ENCODE measurements around the gene BBX. TPM values are rescaled to one million over a fixed set of nuclear protein-coding genes. Genes with fewer than 3 reads are reported as not detected.
"Not testable (repeated sequence)": the region's sequence is repeated elsewhere in the genome, so short reads cannot be mapped to it uniquely, and the experiment has no call there.

BBX gene
- total RNA-seq, 1 donor from 2014 or later: 38.1 TPM

- DNase-seq (ENCODE audit: low read depth in 2 of 2): no peak
Measured at GRCh38 chr3:107682580-107682979, 159.8 kb downstream of the BBX start.

- DNase-seq (ENCODE audit: low read depth in 2 of 2): no peak
Measured at GRCh38 chr3:107683447-107683846, 160.7 kb downstream of the BBX start.

DNA sequence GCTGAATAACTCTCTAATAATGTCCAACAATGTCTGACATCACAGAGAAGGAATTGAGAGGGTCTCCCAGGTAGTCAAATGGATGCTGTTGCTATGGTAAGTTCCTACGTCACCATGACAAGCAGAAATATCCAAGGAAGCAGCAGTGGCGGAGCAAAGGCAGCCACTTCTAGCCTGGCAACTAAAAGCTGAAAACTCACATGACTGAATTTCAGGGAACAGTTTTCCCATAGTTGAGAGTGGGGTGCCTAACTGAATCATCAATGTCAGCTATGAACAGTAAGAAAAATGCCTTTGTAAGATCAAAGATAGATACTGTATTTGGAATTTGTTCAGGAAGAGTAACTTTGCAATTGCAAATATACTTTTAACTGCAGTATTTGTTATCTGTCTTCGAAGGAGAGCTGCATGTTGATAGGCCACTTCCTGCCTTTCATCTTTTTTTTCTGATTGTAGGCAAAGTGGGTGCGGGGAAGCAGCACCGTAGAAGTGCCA, 161.7 kb downstream of the BBX start:
- DNase-seq (ENCODE audit: low read depth in 2 of 2): no peak

DNA sequence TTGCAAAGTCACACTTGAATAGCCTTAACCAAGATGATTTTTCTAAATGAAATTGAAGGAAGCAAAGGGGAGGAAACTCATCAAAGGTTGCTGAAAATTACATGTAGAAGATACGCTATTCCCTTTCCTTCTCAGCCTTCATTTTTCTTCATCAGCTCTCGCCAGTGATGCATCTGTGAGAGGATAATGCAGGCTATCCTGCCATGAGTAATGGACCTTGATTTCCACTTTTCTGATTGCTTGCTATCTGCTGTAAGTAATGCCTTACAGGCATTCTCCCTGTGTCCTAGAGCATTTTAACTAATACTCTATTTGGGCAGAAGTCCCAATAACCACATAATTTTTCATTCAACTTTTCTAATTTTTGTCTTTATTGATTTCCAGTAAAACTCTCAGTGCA, 162.6 kb downstream of the BBX start:
- no peak for DNase-seq (ENCODE audit: low read depth in 2 of 2)

DNA sequence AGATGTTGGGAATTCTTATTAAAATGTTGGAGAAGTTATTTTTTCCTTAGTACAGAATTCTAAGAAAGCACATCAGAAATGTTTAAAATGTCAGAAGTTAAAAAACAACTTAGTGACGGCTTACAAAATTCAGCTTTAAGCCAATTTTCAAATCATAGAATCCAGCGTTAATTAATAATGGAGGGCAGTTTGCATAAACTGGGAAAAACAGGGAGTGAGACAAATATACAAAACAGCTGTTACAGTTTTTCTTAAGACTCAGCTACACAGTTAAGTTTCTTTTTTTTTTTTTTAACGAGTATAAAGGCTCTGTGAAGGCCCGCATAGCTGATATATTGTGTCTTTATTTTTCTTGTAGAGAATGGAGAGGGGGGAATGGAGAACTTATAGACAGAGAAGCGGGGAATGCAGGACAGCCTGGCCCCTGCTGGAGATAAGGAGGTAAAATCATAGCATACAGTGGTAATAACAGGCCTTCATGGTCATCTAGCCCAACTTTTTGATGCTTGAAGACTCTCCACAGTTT, 164.4 kb downstream of the BBX start:
- DNase-seq (ENCODE audit: low read depth in 2 of 2): no peak

DNA sequence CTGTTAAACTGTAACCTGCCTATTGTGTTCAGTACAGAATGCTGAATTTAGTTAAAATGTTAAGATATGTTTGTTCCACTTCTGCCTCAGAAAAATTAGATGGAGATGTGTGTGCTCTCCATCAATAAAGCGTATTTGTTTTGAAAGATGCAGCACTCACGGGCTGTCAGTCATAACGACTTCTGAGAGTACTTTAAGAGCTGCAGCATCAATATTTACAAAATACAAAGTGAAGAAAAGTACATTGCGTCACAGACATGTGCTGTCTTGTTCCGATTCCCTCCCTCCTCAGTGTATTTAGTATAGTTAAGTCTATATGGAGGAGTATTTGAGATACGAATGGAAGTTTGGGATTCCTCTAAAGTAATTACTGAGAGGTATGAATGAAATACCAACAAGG, 166.6 kb downstream of the BBX start:
- no peak for DNase-seq (ENCODE audit: low read depth in 2 of 2)

- peak; percentile 44 to 72 for DNase-seq (ENCODE audit: low read depth in 2 of 2)
Measured at GRCh38 chr3:107690522-107691138, 167.9 kb downstream of the BBX start.

- not testable (repeated sequence) for DNase-seq (ENCODE audit: low read depth in 2 of 2)
Measured at GRCh38 chr3:107691984-107692383, 169.2 kb downstream of the BBX start.

GRCh38 chr3:107697348-107697747, 174.6 kb downstream of the BBX start:
- DNase-seq (ENCODE audit: low read depth in 2 of 2): not testable (repeated sequence)

DNA sequence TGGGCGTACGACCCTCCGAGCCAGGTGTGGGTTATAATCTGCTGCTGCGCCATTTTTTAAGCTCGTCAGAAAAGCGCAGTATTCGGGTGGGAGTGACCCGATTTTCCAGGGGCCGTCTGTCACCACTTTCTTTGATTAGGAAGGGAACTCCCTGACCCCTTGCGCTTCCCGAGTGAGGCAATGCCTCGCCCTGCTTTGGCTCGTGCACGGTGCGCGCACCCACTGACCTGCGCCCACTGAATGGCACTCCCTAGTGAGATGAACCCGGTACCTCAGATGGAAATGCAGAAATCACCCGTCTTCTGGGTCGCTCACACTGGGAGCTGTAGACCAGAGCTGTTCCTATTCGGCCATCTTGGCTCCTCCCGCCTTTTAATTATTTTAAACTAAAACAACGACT, 175.1 kb downstream of the BBX start:
- DNase-seq (ENCODE audit: low read depth in 2 of 2): not testable (repeated sequence)

GRCh38 chr3:107699682-107700081, 176.9 kb downstream of the BBX start:
- DNase-seq (ENCODE audit: low read depth in 2 of 2): no peak

DNA sequence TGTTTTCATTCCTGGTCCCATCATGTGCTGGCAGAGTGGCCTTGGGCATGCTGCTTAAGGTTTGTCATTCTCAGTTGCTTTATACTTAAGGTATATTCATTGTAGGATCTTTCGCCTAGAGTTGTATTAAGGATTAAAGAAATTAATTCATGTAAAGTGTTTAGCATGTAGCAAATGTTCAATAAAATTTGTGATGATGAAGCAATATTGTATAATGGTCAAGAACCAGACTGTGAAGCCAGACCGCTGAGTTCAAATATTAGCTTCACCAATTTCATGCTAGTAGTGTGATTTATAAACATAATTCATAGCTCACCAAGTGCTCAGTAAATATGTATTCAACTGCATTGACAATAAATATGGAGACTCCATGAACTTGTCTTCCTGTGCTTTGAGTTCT, 178.5 kb downstream of the BBX start:
- no peak for DNase-seq (ENCODE audit: low read depth in 2 of 2)

GRCh38 chr3:107704477-107704876, 181.7 kb downstream of the BBX start:
- DNase-seq (ENCODE audit: low read depth in 2 of 2): peak in 1 of 2 donors; percentile 40

GRCh38 chr3:107705046-107705445, 182.3 kb downstream of the BBX start:
- DNase-seq (ENCODE audit: low read depth in 2 of 2): no peak

DNA sequence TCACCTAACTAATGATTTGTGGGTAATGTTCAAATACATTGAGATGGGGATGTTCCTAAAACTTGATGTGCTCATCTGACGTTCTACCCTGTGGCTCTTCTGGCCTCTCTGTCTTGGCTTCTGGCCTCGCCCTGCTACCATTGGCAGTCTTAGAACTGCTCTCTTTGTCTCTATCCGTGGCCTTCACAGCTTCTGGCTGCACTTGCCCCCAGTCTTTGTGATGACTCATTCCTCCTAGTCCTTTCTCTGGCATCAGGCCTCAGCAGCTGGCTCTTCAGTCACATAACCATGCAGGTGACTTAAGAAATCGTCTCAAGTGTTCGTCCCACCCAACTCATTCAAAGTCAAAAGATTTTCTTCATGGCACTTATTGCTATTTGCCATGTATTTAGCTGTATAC, 188.1 kb downstream of the BBX start:
- peak in 1 of 2 donors; percentile 68 for DNase-seq (ENCODE audit: low read depth in 2 of 2)

DNA sequence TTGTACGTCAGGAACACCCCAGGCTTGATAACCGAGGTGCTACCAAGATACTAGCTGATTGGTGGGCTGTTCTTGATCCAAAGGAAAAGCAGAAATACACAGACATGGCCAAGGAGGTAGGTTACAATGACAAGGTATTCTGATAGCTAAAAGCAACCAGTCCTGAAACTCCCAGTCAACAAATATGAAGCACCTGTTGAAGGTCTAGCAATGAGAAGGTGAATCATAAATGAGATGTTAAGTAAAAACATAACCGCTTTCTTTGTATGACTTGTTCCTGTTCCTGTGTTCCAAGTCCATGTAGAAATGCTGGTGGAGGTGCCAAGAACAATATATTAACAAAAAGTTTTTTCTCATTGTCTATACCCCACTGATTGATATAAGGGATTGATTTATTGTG, 194.0 kb downstream of the BBX start:
- no peak for DNase-seq (ENCODE audit: low read depth in 2 of 2)

DNA sequence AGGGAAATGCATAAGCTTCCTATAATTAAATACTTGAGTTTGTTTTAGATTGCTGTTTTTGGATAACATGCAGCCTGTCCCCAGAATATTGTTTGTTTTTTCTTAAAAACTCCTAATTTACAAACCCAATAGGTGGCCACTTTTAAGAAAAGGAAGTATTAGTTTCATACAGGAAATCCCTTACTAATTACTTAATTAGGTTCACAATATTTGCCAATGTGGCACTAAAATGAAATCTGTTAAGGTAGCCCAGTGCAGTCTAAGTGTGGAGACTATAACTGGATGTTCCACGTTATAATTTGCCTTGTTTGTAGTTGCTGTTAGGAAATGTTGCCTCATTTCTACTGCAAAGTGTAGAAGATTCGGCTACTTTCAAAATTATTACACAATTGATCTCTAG, 195.8 kb downstream of the BBX start:
- no peak for DNase-seq (ENCODE audit: low read depth in 2 of 2)

DNA sequence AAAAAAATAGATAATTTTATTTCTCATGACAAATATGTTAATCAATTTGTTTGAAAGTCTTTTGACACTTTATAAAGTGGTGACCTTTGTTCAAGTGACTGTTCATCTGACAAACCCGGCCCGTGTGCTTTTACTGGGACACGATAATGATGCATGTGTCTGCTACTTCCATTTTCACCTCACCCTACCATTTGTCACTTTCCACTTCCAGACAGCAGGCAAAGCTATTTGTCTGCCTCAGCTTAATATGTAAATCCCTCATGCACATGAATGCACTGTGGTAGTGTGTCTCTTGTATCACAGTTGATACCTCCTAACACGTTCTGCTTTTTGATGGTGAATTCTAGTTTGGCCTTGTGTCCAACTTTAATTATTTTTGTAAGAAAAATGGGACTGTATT, 204.3 kb downstream of the BBX start:
- DNase-seq (ENCODE audit: low read depth in 2 of 2): no peak

GRCh38 chr3:107729686-107730085, 206.9 kb downstream of the BBX start:
- DNase-seq (ENCODE audit: low read depth in 2 of 2): no peak

GRCh38 chr3:107734317-107734716, 211.6 kb downstream of the BBX start:
- no peak for DNase-seq (ENCODE audit: low read depth in 2 of 2)

DNA sequence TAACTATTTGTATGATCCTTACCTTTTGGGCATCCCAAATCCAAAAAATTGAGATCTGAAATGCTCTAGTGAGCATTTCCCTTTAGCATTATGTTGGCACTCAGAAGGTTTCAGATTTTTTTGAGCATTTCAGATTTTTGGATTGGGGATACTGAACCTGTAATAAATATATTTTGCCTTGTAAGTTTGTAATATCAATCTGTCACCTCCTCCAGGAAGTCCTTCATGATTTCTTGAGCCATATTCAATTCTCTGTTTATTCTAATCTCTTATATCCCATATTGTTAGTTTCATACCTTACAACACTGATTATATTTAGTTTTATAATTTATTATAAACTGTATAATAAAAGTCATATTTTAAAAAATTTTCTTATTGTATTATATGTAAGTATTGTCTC, 215.2 kb downstream of the BBX start:
- DNase-seq (ENCODE audit: low read depth in 2 of 2): no peak

GRCh38 chr3:107738486-107739183, 215.9 kb downstream of the BBX start:
- DNase-seq (ENCODE audit: low read depth in 2 of 2): no peak

DNA sequence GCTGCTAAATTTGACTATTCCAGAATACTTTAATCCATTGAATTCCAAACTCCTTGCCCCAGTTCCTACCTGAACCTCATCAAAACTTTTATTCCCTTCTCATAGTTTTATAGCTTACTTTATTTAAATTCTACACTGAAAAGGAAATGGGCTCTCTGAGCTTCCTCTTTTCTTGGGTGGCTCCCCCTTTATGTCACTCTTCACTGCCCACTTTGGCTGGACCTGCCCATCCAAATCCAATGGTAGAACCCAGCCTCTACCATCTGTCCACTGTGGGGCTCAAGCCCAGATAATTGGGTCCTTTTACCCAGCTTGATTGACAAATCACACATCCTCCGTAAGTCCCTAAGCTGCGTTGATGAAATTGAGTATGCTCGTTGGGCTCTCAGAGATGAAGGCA, 216.5 kb downstream of the BBX start:
- no peak for DNase-seq (ENCODE audit: low read depth in 2 of 2)

All from dermis microvascular lymphatic vessel endothelial cell (primary cell).